WTC11 (cell line): ENCODE results near the gene EXPH5. TPM values are rescaled to one million over a fixed set of nuclear protein-coding genes. Genes with fewer than 3 reads are reported as not detected.

Experiments
- ATAC-seq: fragments of 200-7000 bp; cut with Tn5 transposase; 2 replicates; pipeline ENCODE4 v1.10.0; 2021; ENCODE audit warnings: mild to moderate bottlenecking, moderate library complexity
- CTCF ChIA-PET: fragments of 300-600 bp; sonication (Branson Sonifier 250); formaldehyde crosslinking; loops from one replicate; lab custom pipeline; 2021; ENCODE audit warnings: antibody characterized with exemption; lab: Charles Lee
- POLR2A ChIA-PET: fragments of 350-600 bp; sonication (Branson Sonifier 250); formaldehyde crosslinking; loops from one replicate; lab custom pipeline; 2021; ENCODE audit warnings: antibody characterized with exemption; lab: Charles Lee
- DNase-seq: peaks from one replicate; pipeline ENCODE4 v3.0.0; 2021; ENCODE audit warnings: low spot score
- H3K27ac Mint-ChIP-seq: 2 replicates; pipeline ENCODE4 v1.8.0; 2021; ENCODE audit warnings: mixed read lengths
- H3K27me3 Mint-ChIP-seq: 2 replicates; pipeline ENCODE4 v1.8.0; 2021; ENCODE audit warnings: low read depth, mild to moderate bottlenecking, moderate library complexity, mixed read lengths
- H3K36me3 Mint-ChIP-seq: 2 replicates; pipeline ENCODE4 v1.8.0; 2021; ENCODE audit warnings: mixed read lengths
- H3K4me1 Mint-ChIP-seq: 2 replicates; pipeline ENCODE4 v1.8.0; 2022; ENCODE audit warnings: mixed read lengths
- H3K4me3 Mint-ChIP-seq: 2 replicates; pipeline ENCODE4 v1.8.0; 2021; ENCODE audit warnings: mild to moderate bottlenecking, moderate library complexity, mixed read lengths
- H3K9me3 Mint-ChIP-seq: 2 replicates; pipeline ENCODE4 v1.8.0; 2021; ENCODE audit warnings: mixed read lengths
- ETV6 ChIP-seq: sonication (generic); formaldehyde crosslinking; IDR thresholded peaks from 2 replicates; pipeline ENCODE4 v1.8.1; 2022; ENCODE audit warnings: mild to moderate bottlenecking, missing genetic modification reagents
- FOXK1 ChIP-seq: sonication (generic); formaldehyde crosslinking; IDR thresholded peaks from 2 replicates; pipeline ENCODE4 v1.8.0; 2022; ENCODE audit warnings: mild to moderate bottlenecking, moderate library complexity, missing genetic modification reagents
- FOXP1 ChIP-seq: sonication (generic); formaldehyde crosslinking; IDR thresholded peaks from 2 replicates; pipeline ENCODE4 v1.8.0; 2022; ENCODE audit warnings: missing genetic modification reagents, mild to moderate bottlenecking, moderate library complexity, borderline replicate concordance
- GABPB1 ChIP-seq: sonication (generic); formaldehyde crosslinking; IDR thresholded peaks from 2 replicates; pipeline ENCODE4 v1.8.1; 2023; ENCODE audit warnings: mild to moderate bottlenecking, missing genetic modification reagents
- GRHL2 ChIP-seq: fragments of 250-450 bp; sonication (Bioruptor Pico); IDR thresholded peaks from 2 replicates; pipeline ENCODE4 v1.8.0; 2022; ENCODE audit warnings: mild to moderate bottlenecking, moderate library complexity; ENCODE audit not compliant: insufficient replicate concordance, severe bottlenecking
- JUN ChIP-seq: sonication (generic); formaldehyde crosslinking; IDR thresholded peaks from 2 replicates; pipeline ENCODE4 v1.8.0; 2023; ENCODE audit warnings: mild to moderate bottlenecking, missing genetic modification reagents
- MYBL2 ChIP-seq: sonication (generic); formaldehyde crosslinking; IDR thresholded peaks from 2 replicates; pipeline ENCODE4 v1.8.1; 2023; ENCODE audit warnings: mild to moderate bottlenecking, moderate library complexity, missing genetic modification reagents
- NR1H2 ChIP-seq: sonication (generic); formaldehyde crosslinking; IDR thresholded peaks from 2 replicates; pipeline ENCODE4 v1.9.0; 2021; ENCODE audit warnings: mild to moderate bottlenecking, moderate library complexity, missing genetic modification reagents
- NR2C2 ChIP-seq: sonication (generic); formaldehyde crosslinking; IDR thresholded peaks from 2 replicates; pipeline ENCODE4 v1.8.0; 2022; ENCODE audit warnings: mild to moderate bottlenecking, missing genetic modification reagents
- OVOL2 ChIP-seq: fragments of 250-450 bp; sonication (Bioruptor Pico); IDR thresholded peaks from 2 replicates; pipeline ENCODE4 v1.9.0; 2021; ENCODE audit warnings: mild to moderate bottlenecking, borderline replicate concordance
- PRRX2 ChIP-seq: fragments of 250-450 bp; sonication (Bioruptor Pico); IDR thresholded peaks from 2 replicates; pipeline ENCODE4 v1.8.0; 2021; ENCODE audit warnings: mild to moderate bottlenecking
- SMAD3 ChIP-seq: sonication (generic); formaldehyde crosslinking; IDR thresholded peaks from 2 replicates; pipeline ENCODE4 v1.8.0; 2022; ENCODE audit warnings: missing genetic modification reagents, mild to moderate bottlenecking, borderline replicate concordance
- SOX15 ChIP-seq: fragments of 250-450 bp; sonication (Bioruptor Pico); IDR thresholded peaks from 2 replicates; pipeline ENCODE4 v1.9.0; 2021; ENCODE audit warnings: mild to moderate bottlenecking
- TEAD4 ChIP-seq: sonication (generic); formaldehyde crosslinking; IDR thresholded peaks from 2 replicates; pipeline ENCODE4 v1.8.0; 2022; ENCODE audit warnings: mild to moderate bottlenecking, missing genetic modification reagents
- ZBTB21 ChIP-seq: sonication (generic); formaldehyde crosslinking; IDR thresholded peaks from 2 replicates; pipeline ENCODE4 v1.8.1; 2023; ENCODE audit warnings: mild to moderate bottlenecking, missing genetic modification reagents, borderline replicate concordance
- ZNF138 ChIP-seq: sonication (generic); formaldehyde crosslinking; conservative IDR thresholded peaks from 2 replicates; pipeline ENCODE4 v1.8.1; 2022; ENCODE audit warnings: mild to moderate bottlenecking, moderate library complexity, missing genetic modification reagents
- ZNF219 ChIP-seq: sonication (generic); formaldehyde crosslinking; IDR thresholded peaks from 2 replicates; pipeline ENCODE4 v1.8.0; 2023; ENCODE audit warnings: missing genetic modification reagents, mild to moderate bottlenecking, borderline replicate concordance
- ZNF317 ChIP-seq: sonication (generic); formaldehyde crosslinking; IDR thresholded peaks from 2 replicates; pipeline ENCODE4 v1.8.1; 2023; ENCODE audit warnings: low read depth, mild to moderate bottlenecking, moderate library complexity, missing genetic modification reagents, borderline replicate concordance
- ZNF396 ChIP-seq: fragments of 250-450 bp; sonication (Bioruptor Pico); IDR thresholded peaks from 2 replicates; pipeline ENCODE4 v1.8.0; 2021; ENCODE audit warnings: mild to moderate bottlenecking, moderate library complexity, borderline replicate concordance
- ZNF423 ChIP-seq: fragments of 250-450 bp; sonication (Bioruptor Pico); IDR thresholded peaks from 2 replicates; pipeline ENCODE4 v2.1.2; 2022; ENCODE audit warnings: mild to moderate bottlenecking, moderate library complexity
- total RNA-seq: library from RNA; stranded (reverse); gene quantifications from 3 replicates; pipeline ENCODE4 v1.2.3, GENCODE V29; 2021
- TF ChIP-seq, protein P1 (sequence below): sonication (generic); formaldehyde crosslinking; IDR thresholded peaks from 2 replicates; pipeline ENCODE4 v1.8.0; 2023; ENCODE audit warnings: missing genetic modification reagents
- TF ChIP-seq, protein P2 (sequence below): sonication (generic); formaldehyde crosslinking; IDR thresholded peaks from 2 replicates; pipeline ENCODE4 v1.8.0; 2022; ENCODE audit warnings: mild to moderate bottlenecking, missing genetic modification reagents
- TF ChIP-seq, protein P3 (sequence below): sonication (generic); formaldehyde crosslinking; IDR thresholded peaks from 2 replicates; pipeline ENCODE4 v1.8.0; 2022; ENCODE audit warnings: mild to moderate bottlenecking, missing genetic modification reagents
- TF ChIP-seq, protein P4 (sequence below): sonication (generic); formaldehyde crosslinking; IDR thresholded peaks from 2 replicates; pipeline ENCODE4 v1.8.1; 2022; ENCODE audit warnings: missing genetic modification reagents, borderline replicate concordance
- TF ChIP-seq, protein P5 (sequence below): sonication (generic); formaldehyde crosslinking; IDR thresholded peaks from 2 replicates; pipeline ENCODE4 v1.8.1; 2022; ENCODE audit warnings: low read depth, mild to moderate bottlenecking, moderate library complexity, missing genetic modification reagents, borderline replicate concordance
- TF ChIP-seq, protein P6 (sequence below): fragments of 250-450 bp; sonication (Bioruptor Pico); IDR thresholded peaks from 2 replicates; pipeline ENCODE4 v1.9.0; 2021; ENCODE audit warnings: moderate library complexity, mild to moderate bottlenecking, inconsistent platforms, borderline replicate concordance
- TF ChIP-seq, protein P7 (sequence below): sonication (generic); formaldehyde crosslinking; IDR thresholded peaks from 2 replicates; pipeline ENCODE4 v1.8.0; 2022; ENCODE audit warnings: mild to moderate bottlenecking, missing genetic modification reagents

EXPH5 gene
- total RNA-seq, 1 experiment from 2014 or later: 11.2 TPM

DNA sequence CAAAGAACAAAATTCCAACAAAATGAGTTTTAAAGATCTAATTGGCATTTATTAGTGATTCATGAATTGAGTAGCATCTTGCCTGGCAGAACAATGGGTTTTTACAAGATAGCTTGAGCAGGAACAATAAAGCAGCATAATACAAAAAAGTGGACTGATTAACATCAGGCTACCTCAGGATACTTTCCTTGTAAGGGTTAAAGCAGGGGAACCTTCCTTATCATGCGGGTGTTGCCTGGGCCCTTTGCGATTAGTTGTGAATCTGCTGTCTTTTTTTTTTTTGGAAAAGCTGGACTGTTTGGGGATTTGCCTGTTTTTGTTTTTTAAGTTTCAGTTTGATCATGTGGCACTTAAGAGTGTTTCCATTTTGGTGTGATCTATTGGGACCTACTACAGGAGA lies 37.5 kb downstream of the EXPH5 start:
- Mint-ChIP-seq H3K27me3 (no peaks in the 10 kb centered on the region), H3K9me3 (no peaks in the 10 kb centered on the region), H3K36me3 (no peaks in the 10 kb centered on the region), H3K4me1 (peaks cover 17% of the 10 kb centered on the region), H3K4me3 (no peak overlapping the region), H3K27ac (peak overlapping the region; percentile 14; the same call in 1 of the 2 replicates)
- DNase-seq: no peak
- ATAC-seq: no peak
- POLR2A ChIA-PET: interaction anchor here (0.6 kb wide), 1 partner anchor 36 kb away, joined by 4 read pairs; no protein-coding TSS in a partner anchor
- TF ChIP-seq, protein P1, sequence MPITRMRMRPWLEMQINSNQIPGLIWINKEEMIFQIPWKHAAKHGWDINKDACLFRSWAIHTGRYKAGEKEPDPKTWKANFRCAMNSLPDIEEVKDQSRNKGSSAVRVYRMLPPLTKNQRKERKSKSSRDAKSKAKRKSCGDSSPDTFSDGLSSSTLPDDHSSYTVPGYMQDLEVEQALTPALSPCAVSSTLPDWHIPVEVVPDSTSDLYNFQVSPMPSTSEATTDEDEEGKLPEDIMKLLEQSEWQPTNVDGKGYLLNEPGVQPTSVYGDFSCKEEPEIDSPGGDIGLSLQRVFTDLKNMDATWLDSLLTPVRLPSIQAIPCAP: no peak
- TF ChIP-seq SOX15 (CRISPR knock-in tag) (no peak), NR2C2 (CRISPR knock-in tag) (no peak), GABPB1 (CRISPR knock-in tag) (no peak), ZNF423 (no peak), FOXK1 (CRISPR knock-in tag) (no peak), ETV6 (CRISPR knock-in tag) (no peak), ZNF396 (CRISPR knock-in tag) (no peak), SMAD3 (CRISPR knock-in tag) (no peak), ZNF219 (CRISPR knock-in tag) (no peak), ZBTB21 (CRISPR knock-in tag) (no peak)
- TF ChIP-seq, protein P2, sequence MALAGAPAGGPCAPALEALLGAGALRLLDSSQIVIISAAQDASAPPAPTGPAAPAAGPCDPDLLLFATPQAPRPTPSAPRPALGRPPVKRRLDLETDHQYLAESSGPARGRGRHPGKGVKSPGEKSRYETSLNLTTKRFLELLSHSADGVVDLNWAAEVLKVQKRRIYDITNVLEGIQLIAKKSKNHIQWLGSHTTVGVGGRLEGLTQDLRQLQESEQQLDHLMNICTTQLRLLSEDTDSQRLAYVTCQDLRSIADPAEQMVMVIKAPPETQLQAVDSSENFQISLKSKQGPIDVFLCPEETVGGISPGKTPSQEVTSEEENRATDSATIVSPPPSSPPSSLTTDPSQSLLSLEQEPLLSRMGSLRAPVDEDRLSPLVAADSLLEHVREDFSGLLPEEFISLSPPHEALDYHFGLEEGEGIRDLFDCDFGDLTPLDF (CRISPR knock-in tag): no peak
- TF ChIP-seq, protein P3, sequence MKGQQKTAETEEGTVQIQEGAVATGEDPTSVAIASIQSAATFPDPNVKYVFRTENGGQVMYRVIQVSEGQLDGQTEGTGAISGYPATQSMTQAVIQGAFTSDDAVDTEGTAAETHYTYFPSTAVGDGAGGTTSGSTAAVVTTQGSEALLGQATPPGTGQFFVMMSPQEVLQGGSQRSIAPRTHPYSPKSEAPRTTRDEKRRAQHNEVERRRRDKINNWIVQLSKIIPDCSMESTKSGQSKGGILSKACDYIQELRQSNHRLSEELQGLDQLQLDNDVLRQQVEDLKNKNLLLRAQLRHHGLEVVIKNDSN (CRISPR knock-in tag): no peak
- TF ChIP-seq, protein P4, sequence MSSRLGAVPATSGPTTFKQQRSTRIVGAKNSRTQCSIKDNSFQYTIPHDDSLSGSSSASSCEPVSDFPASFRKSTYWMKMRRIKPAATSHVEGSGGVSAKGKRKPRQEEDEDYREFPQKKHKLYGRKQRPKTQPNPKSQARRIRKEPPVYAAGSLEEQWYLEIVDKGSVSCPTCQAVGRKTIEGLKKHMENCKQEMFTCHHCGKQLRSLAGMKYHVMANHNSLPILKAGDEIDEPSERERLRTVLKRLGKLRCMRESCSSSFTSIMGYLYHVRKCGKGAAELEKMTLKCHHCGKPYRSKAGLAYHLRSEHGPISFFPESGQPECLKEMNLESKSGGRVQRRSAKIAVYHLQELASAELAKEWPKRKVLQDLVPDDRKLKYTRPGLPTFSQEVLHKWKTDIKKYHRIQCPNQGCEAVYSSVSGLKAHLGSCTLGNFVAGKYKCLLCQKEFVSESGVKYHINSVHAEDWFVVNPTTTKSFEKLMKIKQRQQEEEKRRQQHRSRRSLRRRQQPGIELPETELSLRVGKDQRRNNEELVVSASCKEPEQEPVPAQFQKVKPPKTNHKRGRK (CRISPR knock-in tag): no peak
- CTCF ChIA-PET: no interaction called here

DNA sequence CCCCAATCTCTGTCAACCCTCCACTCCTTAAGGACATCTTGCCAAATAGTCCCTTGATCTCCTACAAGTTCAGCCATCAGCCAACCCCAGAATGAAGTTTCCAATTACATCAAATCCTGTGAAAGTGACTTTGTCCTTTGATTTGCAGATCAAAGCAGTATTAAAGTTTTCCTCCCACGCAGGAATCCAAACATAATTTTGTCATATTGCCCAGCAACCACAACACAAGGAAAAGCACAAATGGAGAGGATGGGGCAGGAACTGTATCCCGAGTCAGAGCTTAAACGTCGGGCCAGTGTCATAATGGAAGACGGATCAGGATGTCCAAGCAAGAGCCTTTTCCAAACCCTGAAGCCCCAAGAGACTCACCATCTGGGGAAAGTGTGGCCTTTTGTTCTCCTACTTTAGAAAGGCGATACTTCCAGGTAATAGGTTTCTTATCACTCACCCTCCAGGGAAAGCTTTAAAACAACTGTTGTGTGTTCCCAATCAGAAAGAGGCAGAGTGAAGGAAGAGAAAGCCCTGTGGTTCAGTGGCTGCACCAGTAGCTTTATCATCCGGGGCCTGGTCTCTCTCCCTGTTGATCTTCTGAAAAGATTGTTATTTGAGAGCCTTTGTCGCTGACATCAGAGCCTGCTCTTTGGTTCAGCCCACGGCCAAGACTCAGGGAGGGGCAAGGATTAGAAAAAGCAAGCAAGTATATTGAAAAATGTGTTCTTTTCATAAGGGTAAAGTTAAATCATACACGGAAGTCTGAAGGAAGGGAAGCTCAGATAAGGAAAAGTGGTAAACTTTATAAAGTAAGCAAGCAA lies 41.7 kb downstream of the EXPH5 start:
- POLR2A ChIA-PET: interaction anchor here (1.4 kb wide), 1 partner anchor 60 kb away, joined by 3 read pairs; no protein-coding TSS in a partner anchor
- CTCF ChIA-PET: interaction anchor here (0.6 to 1.1 kb wide), 3 partner anchors 89 to 543 kb away, joined by 3 to 5 read pairs (median 3); partner anchors contain the start of genes CUL5 and DDX10
- Mint-ChIP-seq H3K9me3 (no peaks in the 10 kb centered on the region), H3K4me3 (no peak overlapping the region), H3K4me1 (peaks cover 17% of the 10 kb centered on the region), H3K36me3 (no peaks in the 10 kb centered on the region), H3K27me3 (no peaks in the 10 kb centered on the region), H3K27ac (peak overlapping the region; percentile 97)
- DNase-seq (no peak), ATAC-seq (peak; percentile 70)
- TF ChIP-seq, protein P5, sequence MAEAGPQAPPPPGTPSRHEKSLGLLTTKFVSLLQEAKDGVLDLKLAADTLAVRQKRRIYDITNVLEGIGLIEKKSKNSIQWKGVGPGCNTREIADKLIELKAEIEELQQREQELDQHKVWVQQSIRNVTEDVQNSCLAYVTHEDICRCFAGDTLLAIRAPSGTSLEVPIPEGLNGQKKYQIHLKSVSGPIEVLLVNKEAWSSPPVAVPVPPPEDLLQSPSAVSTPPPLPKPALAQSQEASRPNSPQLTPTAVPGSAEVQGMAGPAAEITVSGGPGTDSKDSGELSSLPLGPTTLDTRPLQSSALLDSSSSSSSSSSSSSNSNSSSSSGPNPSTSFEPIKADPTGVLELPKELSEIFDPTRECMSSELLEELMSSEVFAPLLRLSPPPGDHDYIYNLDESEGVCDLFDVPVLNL: no peak
- TF ChIP-seq NR1H2 (CRISPR knock-in tag) (no peak), GRHL2 (no peak), SOX15 (CRISPR knock-in tag) (no peak), TEAD4 (CRISPR knock-in tag) (no peak), ZNF138 (CRISPR knock-in tag) (no peak), SMAD3 (CRISPR knock-in tag) (no peak), PRRX2 (CRISPR knock-in tag) (no peak), MYBL2 (CRISPR knock-in tag) (no peak), ZNF317 (CRISPR knock-in tag) (no peak), FOXP1 (CRISPR knock-in tag) (no peak), OVOL2 (CRISPR knock-in tag) (no peak), ZNF396 (CRISPR knock-in tag) (no peak), JUN (no peak)
- TF ChIP-seq, protein P6, sequence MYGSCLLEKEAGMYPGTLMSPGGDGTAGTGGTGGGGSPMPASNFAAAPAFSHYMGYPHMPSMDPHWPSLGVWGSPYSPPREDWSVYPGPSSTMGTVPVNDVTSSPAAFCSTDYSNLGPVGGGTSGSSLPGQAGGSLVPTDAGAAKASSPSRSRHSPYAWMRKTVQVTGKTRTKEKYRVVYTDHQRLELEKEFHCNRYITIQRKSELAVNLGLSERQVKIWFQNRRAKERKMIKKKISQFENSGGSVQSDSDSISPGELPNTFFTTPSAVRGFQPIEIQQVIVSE (CRISPR knock-in tag): no peak
- TF ChIP-seq, protein P7, sequence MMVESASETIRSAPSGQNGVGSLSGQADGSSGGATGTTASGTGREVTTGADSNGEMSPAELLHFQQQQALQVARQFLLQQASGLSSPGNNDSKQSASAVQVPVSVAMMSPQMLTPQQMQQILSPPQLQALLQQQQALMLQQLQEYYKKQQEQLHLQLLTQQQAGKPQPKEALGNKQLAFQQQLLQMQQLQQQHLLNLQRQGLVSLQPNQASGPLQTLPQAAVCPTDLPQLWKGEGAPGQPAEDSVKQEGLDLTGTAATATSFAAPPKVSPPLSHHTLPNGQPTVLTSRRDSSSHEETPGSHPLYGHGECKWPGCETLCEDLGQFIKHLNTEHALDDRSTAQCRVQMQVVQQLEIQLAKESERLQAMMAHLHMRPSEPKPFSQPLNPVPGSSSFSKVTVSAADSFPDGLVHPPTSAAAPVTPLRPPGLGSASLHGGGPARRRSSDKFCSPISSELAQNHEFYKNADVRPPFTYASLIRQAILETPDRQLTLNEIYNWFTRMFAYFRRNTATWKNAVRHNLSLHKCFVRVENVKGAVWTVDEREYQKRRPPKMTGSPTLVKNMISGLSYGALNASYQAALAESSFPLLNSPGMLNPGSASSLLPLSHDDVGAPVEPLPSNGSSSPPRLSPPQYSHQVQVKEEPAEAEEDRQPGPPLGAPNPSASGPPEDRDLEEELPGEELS (CRISPR knock-in tag): no peak
